Measurements from ENCODE around the gene CD244.

The CD244 gene

DNA sequence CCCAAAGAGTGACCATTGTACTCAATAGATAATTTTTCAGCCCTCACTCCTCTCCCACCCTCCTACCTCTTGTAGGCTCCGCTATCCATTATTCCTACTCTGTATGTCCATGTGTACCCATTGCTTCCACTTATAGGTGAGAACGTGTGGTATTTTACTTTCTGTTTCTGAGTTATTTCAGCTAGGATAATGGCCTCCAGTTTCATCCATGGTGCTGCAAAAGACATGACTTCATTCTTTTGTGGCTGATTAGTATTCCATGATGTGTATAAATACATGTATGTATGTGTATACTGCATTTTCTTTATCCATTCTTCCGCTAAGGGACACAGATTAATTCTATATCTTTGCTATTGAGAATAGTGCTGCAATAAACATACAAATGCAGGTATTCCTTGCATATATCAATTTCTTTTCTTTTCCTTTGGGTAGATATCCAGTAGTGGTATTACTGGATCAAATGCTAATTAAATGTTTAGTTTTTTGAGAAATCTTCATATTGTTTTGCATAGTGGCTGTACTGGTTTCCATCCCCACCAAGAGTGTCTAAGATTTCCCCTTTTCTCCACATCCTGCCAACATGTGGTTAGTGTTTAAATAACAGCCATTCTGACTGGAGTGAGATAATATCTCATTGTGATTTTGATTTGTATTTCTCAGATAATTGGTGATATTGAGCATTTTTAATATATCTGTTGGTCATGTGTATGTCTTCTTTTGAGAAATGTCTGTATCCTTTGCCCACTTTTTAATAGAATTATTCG is 61.9 kb downstream of the CD244 start:
- no peak overlapping the region for H3K27ac ChIP-seq
- TF ChIP-seq CTCF (IDR thresholded peaks at IDR 0.05): no peak
- TF ChIP-seq ZFX (IDR thresholded peaks at IDR 0.05; ENCODE audit: borderline replicate concordance): no peak

GRCh38 chr1:160800142-160800541 is 62.5 kb downstream of the CD244 start:
- TF ChIP-seq CTCF (IDR thresholded peaks at IDR 0.05) (no peak), ZFX (IDR thresholded peaks at IDR 0.05; ENCODE audit: borderline replicate concordance) (no peak)
- H3K27ac ChIP-seq: no peak overlapping the region

DNA sequence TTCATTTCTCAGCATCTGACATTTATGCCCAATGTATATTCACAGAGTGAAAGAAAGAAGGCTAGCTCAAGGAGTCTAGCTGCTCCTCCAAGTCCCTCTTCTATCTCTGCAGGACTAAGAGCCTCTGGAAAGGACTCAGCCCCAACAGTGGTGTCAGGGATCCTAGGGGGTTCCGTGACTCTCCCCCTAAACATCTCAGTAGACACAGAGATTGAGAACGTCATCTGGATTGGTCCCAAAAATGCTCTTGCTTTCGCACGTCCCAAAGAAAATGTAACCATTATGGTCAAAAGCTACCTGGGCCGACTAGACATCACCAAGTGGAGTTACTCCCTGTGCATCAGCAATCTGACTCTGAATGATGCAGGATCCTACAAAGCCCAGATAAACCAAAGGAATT is 63.0 kb downstream of the CD244 start:
- no peak overlapping the region for H3K27ac ChIP-seq
- TF ChIP-seq CTCF (IDR thresholded peaks at IDR 0.05): no peak
- no peak for TF ChIP-seq ZFX (IDR thresholded peaks at IDR 0.05; ENCODE audit: borderline replicate concordance)

DNA sequence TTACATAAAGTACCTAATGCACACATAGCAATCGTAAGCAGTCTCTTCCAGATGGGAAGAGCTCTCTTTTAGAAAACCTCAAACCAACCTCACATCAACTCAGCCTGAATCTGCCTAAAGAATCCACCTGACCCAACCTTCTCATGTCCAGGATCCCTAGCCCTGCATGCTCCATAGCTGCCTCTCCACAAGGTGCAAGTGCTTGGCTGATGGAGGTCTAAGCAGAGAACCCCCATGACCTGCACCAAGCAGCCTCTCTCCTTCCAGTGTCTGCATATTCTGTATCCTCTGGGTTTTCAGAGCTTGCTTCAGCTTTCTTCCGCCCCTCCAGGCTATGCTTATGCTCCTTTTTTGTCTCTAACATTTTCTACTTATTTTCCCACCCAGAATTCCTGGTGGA is 64.2 kb downstream of the CD244 start:
- no peak overlapping the region for H3K27ac ChIP-seq
- TF ChIP-seq ZFX (IDR thresholded peaks at IDR 0.05; ENCODE audit: borderline replicate concordance) (no peak), CTCF (IDR thresholded peaks at IDR 0.05) (no peak)

GRCh38 chr1:160797861-160798273 is 64.8 kb downstream of the CD244 start:
- no peak for TF ChIP-seq ZFX (IDR thresholded peaks at IDR 0.05; ENCODE audit: borderline replicate concordance)
- no peak for TF ChIP-seq CTCF (IDR thresholded peaks at IDR 0.05)

GRCh38 chr1:160797271-160797709 is 65.4 kb downstream of the CD244 start:
- TF ChIP-seq CTCF (IDR thresholded peaks at IDR 0.05) (no peak), ZFX (IDR thresholded peaks at IDR 0.05; ENCODE audit: borderline replicate concordance) (no peak)
- H3K27ac ChIP-seq: no peak overlapping the region

More at GRCh38 chr1:160797861-160798273, 64.8 kb downstream of the CD244 start:
- H3K27ac ChIP-seq: no peak overlapping the region

GRCh38 chr1:160795951-160796383 is 66.7 kb downstream of the CD244 start, which contains the start of gene LY9:
TSS of gene LY9 (plus strand) at chr1:160796174. CDS start at chr1:160796188, 14 bp downstream.
- H3K27ac ChIP-seq: no peak within 1 kb of the TSS
- TF ChIP-seq ZFX (IDR thresholded peaks at IDR 0.05; ENCODE audit: borderline replicate concordance) (no peak), CTCF (IDR thresholded peaks at IDR 0.05) (no peak)

Data from 22Rv1 (cell line).